Right ventricle myocardium superior (tissue), 1 donor: ENCODE data around the gene MBD4. TPM values are rescaled to one million over a fixed set of nuclear protein-coding genes. Genes with fewer than 3 reads are reported as not detected.
"Not testable (repeated sequence)": the region's sequence is repeated elsewhere in the genome, so short reads cannot be mapped to it uniquely, and the experiment has no call there.

Source experiments
- ATAC-seq: fragments of 200-7000 bp; cut with Tn5 transposase; one replicate; pipeline ENCODE4 v1.9.1; 2020; ENCODE audit warnings: mild to moderate bottlenecking; ENCODE audit not compliant: poor library complexity
- DNase-seq: peaks from one replicate; pipeline ENCODE4 v3.0.0-alpha.2; 2020
- intact Hi-C: fragments of 100-400 bp; cut with DNase I; formaldehyde crosslinking; loops from one replicate; pipeline ENCODE4 v1.11.2; 2022
- long read RNA-seq: library from polyadenylated mRNA; unstranded; transcript quantifications from one replicate; pipeline ENCODE4 v2.0.0, GENCODE V29; 2021
- total RNA-seq: library from RNA; stranded (reverse); fragmentation: NEBNext Ultra II Directional; extraction: Animal tissue kit (Norgen Biotek cat#: 25700); gene quantifications from one replicate; pipeline ENCODE4 v1.2.1, GENCODE V29; 2021
- donor health status: DM: no; HTN: yes; CAD: no; lungs with severe emphysema.

The MBD4 gene
- 18.7 TPM for total RNA-seq
- long read RNA-seq, transcript MBD4-203 (8 exons, 2,478 nt), result major isoform, 32 of 55 reads
- long read RNA-seq, transcript MBD4-201 (8 exons, 2,470 nt), result minor isoform, 12 of 55 reads
- long read RNA-seq, partial matches to known transcripts, result 6 of 55 reads
- long read RNA-seq, other reads (novel, unspliced or antisense), result 3 of 55 reads

DNA sequence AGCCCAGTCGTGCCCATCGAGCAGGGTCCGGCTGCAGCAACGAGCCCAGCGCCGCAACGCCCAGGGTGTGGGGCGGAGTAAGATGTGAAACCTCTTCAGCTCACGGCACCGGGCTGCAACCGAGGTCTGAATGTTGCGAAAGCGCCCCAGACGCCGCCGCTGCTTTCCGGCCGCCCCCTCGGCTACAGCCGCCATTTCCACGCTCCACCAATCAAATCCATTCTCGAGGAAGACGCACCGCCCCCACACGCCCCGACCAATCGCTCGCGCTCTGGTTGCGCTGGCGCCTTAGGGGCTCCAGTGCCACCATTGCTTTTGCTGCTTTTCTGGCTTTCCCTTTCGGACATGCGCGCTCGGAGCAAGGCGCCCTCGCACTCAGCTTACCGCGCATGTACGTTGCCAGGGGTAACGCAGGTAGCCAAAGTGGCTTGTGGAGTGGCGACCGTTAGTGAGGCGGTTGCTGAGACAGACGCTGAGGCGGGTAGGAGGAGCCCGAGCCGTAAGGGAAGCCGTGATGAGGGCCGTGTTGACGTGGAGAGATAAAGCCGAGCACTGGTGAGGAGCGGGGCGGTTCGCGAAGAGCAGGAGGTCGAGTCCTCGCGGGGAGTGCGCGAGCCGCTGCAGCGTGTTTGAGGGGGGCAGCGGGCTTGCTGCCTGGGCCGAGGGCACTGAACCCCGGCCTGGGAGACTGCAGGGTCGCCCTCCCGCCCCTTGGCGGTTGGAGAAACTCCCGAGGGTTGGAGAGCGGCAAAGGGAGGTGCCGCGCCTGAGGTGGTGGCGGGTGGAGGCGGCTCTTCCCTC is at the start of gene MBD4, which contains the start of gene IFT122:
Gene MBD4 (minus strand): TSS at position 132 of the 801 bp plus-strand sequence. CDS start 115 bp downstream, at position 17.
Gene IFT122 (plus strand): TSS at position 408 of the 801 bp plus-strand sequence. CDS start 107 bp downstream, at position 515.
- ATAC-seq (peak; percentile 94), DNase-seq (peak; percentile 98)
- intact Hi-C loops, result no loop called here

DNA sequence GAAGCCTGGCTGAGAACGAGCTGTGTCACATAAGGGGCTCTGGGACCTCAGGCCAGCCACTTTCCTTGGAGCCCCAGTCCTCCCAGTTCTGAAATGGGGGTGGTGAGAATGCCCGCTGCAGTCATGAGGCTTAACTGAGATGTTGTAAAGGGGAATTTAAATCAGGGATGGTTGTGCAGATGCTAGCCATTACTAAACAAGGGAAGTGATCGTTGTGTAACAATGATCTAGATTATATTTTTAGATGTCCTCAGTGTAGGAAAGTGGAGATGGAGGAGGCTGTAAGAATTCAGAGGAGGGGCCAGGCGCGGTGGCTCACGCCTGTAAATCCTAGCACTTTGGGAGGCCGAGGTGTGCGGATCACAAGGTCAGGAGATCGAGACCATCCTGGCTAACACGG is 49.5 kb upstream of the MBD4 start:
- intact Hi-C loops, DNase-seq: not testable (repeated sequence)
- ATAC-seq, result peak; percentile 6

DNA sequence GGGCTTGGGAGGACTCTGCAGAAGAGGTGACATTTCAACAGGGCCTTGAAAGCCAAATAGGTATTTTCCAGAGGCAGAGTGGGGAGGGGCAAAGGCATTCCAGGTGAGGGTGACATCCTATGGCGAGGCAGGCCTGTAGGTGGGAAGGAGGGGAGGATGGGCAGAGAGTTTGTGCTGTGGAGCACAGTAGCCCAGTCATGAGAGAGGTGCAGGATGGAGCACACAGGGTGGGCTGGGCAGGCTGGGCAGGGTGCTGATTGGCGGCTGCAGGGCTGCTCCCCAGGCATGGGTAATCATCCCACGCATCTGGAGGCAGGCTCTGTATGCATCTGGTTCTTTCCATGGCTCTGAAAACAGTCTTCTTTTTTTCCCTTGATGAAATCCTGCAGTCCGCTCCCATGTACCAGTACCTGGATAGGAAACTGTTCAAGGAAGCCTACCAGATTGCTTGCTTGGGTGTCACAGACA is 48.2 kb upstream of the MBD4 start:
- DNase-seq, ATAC-seq, intact Hi-C loops: not testable (repeated sequence)

DNA sequence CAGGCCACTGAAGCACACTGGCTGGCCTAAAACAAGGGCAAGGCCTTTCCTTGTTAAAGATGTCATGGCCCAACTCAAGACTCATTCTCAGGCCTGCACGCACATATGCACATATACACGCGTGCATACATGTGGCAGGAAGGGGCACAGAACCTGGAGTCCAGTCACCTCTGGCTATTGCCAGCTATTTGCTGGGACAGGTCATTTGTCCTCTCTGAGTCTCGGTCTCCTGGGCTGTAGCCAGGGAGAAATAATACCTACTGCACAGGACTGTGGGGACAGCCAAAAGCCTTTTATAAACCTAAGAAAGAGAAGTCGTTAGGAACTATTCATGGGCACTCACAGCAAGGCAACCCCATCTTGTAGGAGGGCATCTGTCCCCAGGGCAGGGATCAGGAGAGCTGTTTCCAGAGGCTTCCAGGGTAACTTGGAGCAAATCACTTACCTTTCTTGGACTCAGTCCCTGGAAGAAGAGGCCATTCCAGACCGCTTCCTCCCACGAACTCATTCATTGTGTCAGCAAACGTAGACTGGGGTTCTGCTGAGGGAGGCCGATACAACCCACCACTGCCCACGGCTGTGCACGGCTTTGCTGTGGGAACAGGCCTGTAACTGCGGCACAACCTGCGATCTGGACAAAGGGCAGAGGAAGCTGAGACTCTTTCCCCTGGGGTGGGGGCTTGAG is 47.6 kb upstream of the MBD4 start:
- intact Hi-C loops, result no loop called here
- no peak for DNase-seq
- ATAC-seq, result no peak

DNA sequence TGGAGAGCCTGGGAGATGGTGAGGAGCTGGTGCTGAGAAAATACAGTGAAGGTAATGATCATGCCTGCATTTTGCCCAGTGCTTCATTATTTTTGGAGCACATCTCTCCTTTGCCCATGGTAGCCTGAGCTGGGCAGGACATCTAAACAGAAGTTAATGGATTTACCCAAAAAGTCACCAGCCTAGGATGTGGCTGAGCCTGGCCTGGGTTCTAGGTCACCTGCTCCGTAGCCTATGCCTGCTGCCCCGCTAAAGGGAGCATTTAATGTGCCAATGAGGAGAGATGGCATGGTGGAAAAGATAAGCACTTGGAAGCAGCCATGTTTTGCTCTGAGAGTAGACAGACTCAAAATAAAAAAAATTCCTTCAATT is 46.9 kb upstream of the MBD4 start:
- intact Hi-C loops, result no loop called here
- ATAC-seq (no peak), DNase-seq (no peak)

DNA sequence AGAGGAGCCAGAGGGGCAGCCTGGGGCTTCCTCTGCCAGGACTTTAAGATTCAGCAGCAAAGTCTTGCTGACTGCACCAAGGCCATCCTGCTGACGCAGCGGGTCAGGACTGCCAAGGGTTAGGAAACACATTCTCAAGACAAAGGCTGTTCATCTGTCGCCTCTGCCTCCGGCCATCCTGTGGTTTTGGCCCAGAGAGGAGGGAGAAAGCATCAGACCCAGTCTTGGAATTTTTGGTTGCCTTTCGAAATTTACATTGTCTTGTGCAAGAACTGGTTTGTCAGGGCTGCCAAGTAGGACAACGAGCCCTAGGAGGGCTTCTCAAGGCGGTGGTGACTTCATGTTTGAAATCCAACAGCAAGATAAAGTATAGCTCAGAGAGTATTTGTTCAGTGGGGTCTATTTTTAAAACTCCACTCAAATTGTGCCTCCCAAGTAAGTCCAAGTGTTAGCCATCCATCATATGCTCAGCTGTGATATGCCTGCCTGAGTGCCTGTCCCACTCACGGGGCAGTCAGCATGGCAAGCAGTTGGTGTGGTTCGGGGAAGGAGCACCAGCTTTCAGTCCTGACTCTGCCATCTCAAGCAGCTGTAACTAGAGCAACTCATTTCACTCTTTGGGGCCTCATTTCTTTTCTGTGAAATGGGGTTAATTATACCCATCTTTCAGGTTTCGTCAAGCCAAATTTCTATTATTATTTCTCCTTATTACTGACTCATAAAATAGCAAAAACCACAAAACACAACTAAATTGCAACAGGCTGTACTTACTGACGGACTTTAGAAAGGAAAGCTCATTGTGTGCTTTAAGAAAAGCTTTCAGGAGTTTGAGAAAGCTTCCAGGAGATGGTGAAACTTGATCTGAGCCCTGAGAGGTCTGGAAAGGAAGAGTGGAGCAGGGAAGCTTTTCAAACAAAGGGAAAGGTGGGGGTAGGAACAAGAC is 46.2 kb upstream of the MBD4 start:
- ATAC-seq (peak; percentile 55), DNase-seq (peak; percentile 91)
- intact Hi-C loops, result no loop called here

DNA sequence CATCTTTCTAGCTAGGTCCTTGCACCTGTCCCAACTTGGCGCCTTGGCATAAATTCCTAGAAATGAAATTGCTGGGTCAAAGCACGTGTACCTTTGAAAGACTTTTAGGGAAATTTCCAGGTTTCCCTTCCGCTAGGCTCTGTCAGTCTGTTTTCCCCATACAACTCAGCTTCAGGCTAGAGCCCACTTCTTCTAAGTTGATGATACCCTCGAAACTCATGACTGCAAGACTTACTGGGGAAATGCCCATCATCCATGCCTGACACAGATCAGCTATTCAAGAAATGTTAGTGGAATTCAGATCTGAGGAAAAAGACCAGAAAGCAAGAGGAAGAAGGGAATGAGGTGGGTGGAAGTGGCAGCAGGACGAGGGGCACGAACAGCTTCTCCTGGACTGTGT is 45.4 kb upstream of the MBD4 start:
- ATAC-seq, intact Hi-C loops: not testable (repeated sequence)

DNA sequence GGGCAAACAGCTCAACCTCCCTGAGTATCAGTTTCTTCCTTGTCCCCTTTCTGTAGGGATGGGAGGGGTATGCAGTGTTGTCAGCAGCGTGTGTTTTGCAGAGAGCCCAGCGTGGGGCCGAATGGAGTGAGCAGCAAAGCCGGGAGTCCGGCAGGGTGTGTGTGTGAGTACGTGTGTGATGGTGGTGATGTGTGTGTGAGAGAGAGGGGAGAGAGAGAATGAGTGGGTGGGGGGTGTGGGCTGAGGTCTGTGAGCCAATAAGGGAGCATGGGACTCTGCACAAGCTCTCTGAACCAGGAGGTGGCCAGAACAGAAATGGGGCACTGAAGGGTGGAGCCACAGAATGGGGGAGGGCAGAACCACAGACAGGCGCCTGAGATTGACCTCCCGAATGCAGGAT is 44.1 kb upstream of the MBD4 start:
- intact Hi-C loops, result no loop called here
- ATAC-seq (no peak), DNase-seq (no peak)

More for the DNA sequence above, 45.4 kb upstream of the MBD4 start:
- DNase-seq, result not testable (repeated sequence)

DNA sequence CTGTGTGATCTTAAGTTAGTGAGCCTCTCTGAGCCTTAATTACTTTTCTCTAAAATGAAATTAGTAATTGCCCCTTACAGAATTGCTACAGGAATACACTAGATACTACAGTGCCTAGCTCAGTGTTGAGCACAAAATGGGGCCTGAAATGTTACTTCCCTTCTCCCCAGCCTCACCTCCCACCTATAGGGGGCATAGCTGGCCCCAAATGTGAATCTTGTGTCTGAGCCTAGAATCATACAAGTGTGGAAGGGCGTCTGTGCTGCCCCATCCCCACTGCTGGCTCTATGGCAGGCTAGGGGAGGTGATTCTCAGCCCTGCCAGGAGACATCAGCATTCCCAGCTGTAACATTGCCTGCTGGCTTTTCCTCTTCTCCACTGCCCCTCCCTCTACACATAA is 43.0 kb upstream of the MBD4 start:
- DNase-seq (no peak), ATAC-seq (no peak)
- intact Hi-C loops, result no loop called here

DNA sequence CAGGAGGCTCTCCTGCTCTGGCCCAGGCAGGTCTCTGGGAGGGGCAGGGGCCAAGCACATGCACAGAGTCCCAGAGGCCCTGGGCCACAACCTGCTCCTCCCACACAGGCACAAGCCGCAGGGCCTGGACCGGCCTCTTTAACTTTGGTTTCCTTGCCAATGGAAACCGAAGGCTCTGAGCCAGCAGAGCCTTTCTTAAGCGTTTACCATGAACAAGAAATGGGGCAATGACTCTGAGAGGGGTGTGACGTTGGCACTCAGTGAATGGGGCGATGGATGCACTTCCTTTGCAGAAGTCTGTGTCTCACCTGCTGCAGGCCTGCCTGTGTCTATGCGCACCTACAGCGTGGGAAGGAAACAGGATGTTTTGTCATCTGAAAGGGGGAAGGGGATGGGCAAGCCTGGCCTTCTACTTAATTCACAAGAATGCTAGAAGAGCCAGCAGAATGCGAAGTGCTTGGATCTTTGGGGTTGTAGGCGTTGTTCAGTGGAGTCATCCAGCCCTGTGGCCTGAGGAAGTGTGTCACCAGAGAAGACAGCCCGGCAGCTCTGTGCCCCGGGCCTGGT is 42.1 kb upstream of the MBD4 start:
- intact Hi-C loops, result no loop called here
- ATAC-seq (peak; percentile 54), DNase-seq (peak; percentile 77)

DNA sequence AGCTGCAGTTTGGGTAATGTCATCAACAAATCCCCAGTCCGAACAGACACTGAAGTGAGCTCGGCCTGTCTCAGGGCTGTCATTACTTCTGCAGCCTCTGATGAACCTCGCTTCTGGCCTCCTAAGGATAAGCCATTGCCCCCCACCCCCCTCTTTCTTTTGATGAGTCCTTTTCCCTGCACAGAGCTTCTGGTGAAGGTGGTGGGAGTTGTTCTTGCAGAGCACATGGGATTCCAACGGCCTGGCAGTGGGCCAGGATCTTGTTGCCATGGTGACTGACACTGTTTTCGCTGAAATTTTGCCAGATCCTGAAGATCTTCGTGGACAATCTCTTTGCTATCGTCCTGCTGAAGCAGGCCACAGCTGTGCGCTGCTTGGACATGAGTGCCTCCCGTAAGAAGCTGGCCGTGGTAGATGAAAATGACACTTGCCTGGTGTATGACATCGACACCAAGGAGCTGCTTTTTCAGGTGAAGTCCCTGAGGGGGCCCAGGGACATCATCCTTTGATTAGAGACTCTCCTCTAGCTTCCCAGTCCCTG is 41.5 kb upstream of the MBD4 start:
- DNase-seq (peak; percentile 65), ATAC-seq (peak; percentile 28)
- intact Hi-C loops, result not testable (repeated sequence)

DNA sequence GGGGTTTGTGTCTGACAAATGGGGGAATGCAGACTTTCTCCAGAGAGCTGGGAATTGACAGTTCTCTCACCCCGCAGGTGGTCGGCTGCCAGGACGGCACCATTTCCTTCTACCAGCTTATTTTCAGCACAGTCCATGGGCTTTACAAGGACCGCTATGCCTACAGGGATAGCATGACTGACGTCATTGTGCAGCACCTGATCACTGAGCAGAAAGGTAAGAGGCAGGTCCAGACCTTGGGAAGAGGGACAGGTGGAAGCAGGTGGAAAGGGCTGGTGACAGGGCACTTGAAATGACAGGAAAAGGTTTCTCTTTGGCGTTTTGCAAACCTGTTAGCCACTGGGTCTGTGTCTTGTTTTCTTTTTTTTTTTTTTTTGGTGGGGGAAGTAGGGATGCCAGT is 36.8 kb upstream of the MBD4 start:
- intact Hi-C loops, result no loop called here
- no peak for DNase-seq
- no peak for ATAC-seq

DNA sequence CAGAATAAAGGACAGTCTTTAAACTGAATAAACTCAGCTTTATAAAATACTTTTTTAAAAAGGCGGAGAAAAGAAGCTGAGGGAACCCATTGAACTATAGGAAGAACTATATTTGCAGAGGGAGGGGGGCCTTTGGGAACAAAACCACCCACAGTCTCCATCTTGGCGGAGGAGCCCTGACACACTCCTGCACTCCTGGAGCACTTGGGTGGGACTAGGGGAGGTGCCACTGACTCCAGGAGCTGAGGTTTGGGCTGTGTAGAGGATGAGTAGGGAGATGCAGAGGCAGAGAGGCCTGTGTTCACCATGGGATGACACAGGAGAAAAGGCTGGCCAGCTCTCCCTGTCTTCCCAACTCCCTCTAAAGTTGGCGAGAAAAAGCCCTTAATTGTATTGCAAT is 36.1 kb upstream of the MBD4 start:
- DNase-seq (no peak), ATAC-seq (no peak)
- intact Hi-C loops, result no loop called here

DNA sequence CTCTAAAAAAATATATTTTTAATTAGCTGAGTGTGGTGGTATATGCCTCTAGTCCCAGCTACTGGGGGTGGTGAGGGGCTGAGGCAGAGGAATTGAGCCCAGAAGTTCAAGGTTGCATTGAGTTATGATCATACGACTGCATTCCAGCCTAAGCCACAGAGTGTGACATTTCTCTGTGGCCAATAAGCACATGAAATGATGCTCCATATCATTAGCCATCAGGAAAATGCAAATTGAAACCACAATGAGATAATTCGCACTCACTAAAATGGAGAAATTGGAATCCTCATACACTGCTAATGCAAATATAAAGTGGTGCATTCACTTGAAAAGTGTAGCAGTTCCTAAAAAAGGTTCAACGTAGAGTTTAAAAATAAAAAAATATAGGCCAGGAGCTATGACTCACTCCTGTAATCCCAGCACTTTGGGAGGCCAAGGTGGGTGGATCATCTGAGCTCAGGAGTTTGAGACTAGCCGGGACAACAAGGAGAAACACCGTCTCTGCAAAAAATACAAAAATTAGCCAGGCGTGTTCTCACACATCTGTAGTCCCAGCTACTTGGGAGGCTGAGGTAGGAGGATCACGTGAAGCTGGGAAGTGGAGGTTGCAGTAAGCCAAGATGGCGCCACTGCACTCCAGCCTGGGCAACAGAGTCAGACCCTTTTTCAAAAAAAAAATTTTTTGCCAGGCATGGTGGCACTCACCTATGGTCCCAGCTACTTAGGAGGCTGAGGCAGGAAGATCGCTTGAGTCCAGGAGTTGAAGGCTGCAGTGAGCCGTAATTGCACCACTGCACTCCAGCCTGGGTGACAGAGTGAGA is 35.4 kb upstream of the MBD4 start:
- intact Hi-C loops, result no loop called here
- ATAC-seq, result no peak
- DNase-seq, result no peak

DNA sequence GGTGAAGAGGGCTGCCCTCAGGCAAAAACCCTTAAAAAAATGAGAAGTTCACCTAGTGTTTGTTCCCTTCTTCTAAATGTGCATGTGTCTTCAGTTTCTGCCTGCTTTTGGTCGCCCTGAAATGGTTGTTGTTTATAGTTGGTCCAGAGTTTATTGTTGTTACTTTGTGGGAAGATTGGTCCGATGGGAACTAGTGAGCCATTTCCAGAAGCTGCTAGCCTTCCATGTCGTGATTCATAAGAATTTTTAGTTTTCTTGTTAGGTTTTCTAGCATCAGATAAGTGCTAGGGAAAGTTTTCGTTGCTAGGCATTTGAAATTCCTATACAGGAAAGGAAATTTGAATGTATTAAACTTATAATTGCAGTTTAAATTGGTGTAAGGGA is 34.0 kb upstream of the MBD4 start:
- intact Hi-C loops, result no loop called here
- no peak for ATAC-seq
- no peak for DNase-seq

DNA sequence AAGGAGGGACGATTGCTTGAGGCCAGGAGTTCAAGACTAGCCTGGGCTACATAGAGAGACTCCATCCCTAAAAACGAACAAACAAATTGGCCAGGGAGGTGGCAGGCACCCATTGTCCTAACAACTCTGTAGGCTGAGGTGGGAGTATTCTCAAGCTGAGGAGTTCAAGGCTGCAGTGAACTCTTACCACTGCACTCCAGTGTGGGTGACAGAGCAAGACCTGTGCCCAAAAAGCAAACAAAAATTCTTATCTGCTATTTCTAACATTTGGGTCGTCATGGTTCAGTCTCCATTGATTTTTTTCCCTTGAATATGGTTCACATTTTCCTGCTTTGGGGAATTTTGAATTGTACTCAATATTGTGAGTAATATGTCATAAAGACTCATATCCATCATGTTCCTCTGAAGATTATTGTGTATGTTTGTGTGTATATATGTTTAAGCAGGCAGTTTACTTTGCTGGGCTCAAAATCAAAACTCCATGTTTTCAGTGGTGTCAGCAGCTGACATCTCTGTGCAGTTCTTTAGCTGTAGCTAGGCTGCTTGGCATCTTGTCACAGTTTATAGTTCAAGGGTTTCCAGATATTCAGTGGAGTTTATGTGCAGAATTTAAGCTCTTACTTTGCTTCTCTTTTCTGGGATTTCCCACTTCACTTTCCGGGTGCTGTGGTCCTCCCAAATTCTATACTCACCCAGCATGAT is 33.5 kb upstream of the MBD4 start:
- intact Hi-C loops, result no loop called here
- no peak for DNase-seq
- no peak for ATAC-seq

DNA sequence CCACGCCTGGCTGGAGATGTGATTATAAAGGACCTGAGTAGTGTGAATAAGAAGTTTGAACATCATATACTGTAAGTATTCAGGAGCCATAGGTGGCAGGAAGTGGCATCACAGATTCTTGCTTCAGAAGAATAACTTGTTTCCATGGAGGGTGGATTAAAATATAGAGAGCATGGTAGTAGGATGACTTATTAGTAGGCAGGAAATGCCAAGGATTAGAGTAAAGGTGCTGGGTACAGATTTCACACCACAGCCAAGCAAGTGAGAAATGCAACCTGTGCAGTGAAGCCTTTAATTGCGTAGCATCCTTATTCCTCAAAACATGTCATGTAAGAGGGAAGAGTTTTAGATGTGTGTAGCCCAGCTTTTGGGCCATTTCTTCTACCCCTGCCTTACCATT is 31.1 kb upstream of the MBD4 start:
- DNase-seq (no peak), ATAC-seq (no peak)
- intact Hi-C loops, result no loop called here
